GM23338 (cell line): ENCODE results near the gene MCM9. TPM values are rescaled to one million over a fixed set of nuclear protein-coding genes. Genes with fewer than 3 reads are reported as not detected.

Experiments used
- ATAC-seq: fragments of 200-7000 bp; cut with Tn5 transposase; 3 replicates; pipeline ENCODE4 v1.9.1; 2020
- DNase-seq: peaks from one replicate; pipeline ENCODE4 v3.0.0-alpha.2; 2015; ENCODE audit warnings: low spot score
- H2AFZ ChIP-seq: fragments of 200-600 bp; sonication (generic); 2 replicates; pipeline ENCODE4 v1.8.0; 2016; ENCODE audit warnings: antibody characterized with exemption, mild to moderate bottlenecking, moderate library complexity
- H3F3A ChIP-seq: fragments of 200-600 bp; sonication (generic); replicated peaks from 2 replicates; pipeline ENCODE4 v1.8.0; 2017; ENCODE audit warnings: antibody characterized with exemption, mixed run types, low read depth
- H3K27ac ChIP-seq: fragments of 200-600 bp; sonication (generic); 2 replicates; pipeline ENCODE4 v1.6.1; 2016; ENCODE audit warnings: low read depth
- H3K27me3 ChIP-seq: fragments of 200-600 bp; sonication (generic); 2 replicates; pipeline ENCODE4 v1.8.0; 2016; ENCODE audit warnings: mild to moderate bottlenecking, mixed run types, moderate library complexity; ENCODE audit not compliant: insufficient read depth
- H3K36me3 ChIP-seq: fragments of 200-600 bp; sonication (generic); 2 replicates; pipeline ENCODE4 v1.8.0; 2016; ENCODE audit warnings: mild to moderate bottlenecking; ENCODE audit not compliant: insufficient read depth
- H3K4me1 ChIP-seq: fragments of 200-600 bp; sonication (generic); 2 replicates; pipeline ENCODE4 v1.8.0; 2016; ENCODE audit warnings: mild to moderate bottlenecking, moderate library complexity; ENCODE audit not compliant: insufficient read depth
- H3K4me2 ChIP-seq: fragments of 200-600 bp; sonication (generic); 2 replicates; pipeline ENCODE4 v1.7.1; 2017; ENCODE audit warnings: mixed run types
- H3K4me3 ChIP-seq: fragments of 200-600 bp; sonication (generic); 2 replicates; pipeline ENCODE4 v1.6.1; 2016; ENCODE audit warnings: mixed run types
- H3K79me2 ChIP-seq: fragments of 200-600 bp; sonication (generic); replicated peaks from 2 replicates; pipeline ENCODE4 v1.8.0; 2017; ENCODE audit warnings: mild to moderate bottlenecking; ENCODE audit not compliant: insufficient read depth
- H3K9me2 ChIP-seq: fragments of 200-600 bp; sonication (generic); 2 replicates; pipeline ENCODE4 v1.8.0; 2017; ENCODE audit not compliant: insufficient read depth
- H4K20me1 ChIP-seq: fragments of 200-600 bp; sonication (generic); replicated peaks from 2 replicates; pipeline ENCODE4 v1.8.0; 2017; ENCODE audit warnings: mild to moderate bottlenecking; ENCODE audit not compliant: insufficient read depth
- H3K27ac Mint-ChIP-seq: 2 replicates; pipeline ENCODE4 v1.8.0; 2020; ENCODE audit warnings: inconsistent platforms, mild to moderate bottlenecking, moderate library complexity, mixed read lengths
- H3K27me3 Mint-ChIP-seq: 3 replicates; pipeline ENCODE4 v1.8.0; 2022; ENCODE audit warnings: low read depth, mild to moderate bottlenecking, moderate library complexity, mixed read lengths, inconsistent platforms; ENCODE audit not compliant: insufficient read depth, poor library complexity
- H3K36me3 Mint-ChIP-seq: 3 replicates; pipeline ENCODE4 v1.8.0; 2021; ENCODE audit warnings: low read depth, mild to moderate bottlenecking, inconsistent platforms, moderate library complexity, mixed read lengths
- H3K4me1 Mint-ChIP-seq: 3 replicates; pipeline ENCODE4 v1.8.0; 2020; ENCODE audit warnings: mild to moderate bottlenecking, inconsistent platforms, mixed read lengths
- H3K4me3 Mint-ChIP-seq: 3 replicates; pipeline ENCODE4 v1.8.0; 2021; ENCODE audit warnings: moderate library complexity, mild to moderate bottlenecking, inconsistent platforms, mixed read lengths
- H3K9me3 Mint-ChIP-seq: 3 replicates; pipeline ENCODE4 v1.8.0; 2020; ENCODE audit warnings: moderate library complexity, mild to moderate bottlenecking, inconsistent platforms, mixed read lengths
- CTCF ChIP-seq, 2 experiments: fragments of 200-600 bp in 1 of 2; sonication (generic) in 1 of 2; conservative IDR thresholded peaks; 2 replicates each; pipeline versions ENCODE4 v1.5.1 to v1.6.1; 2016 to 2017; ENCODE audit warnings: antibody characterized with exemption in 2 of 2, low read depth in 2 of 2, mild to moderate bottlenecking in 2 of 2, moderate library complexity in 1 of 2
- ETS1 ChIP-seq: IDR thresholded peaks from 2 replicates; pipeline ENCODE4 v1.6.1; 2016; ENCODE audit warnings: antibody characterized with exemption
- EZH2 ChIP-seq: fragments of 200-600 bp; sonication (generic); IDR thresholded peaks from one replicate; pipeline ENCODE4 v1.8.0; 2017; ENCODE audit warnings: antibody characterized with exemption, mild to moderate bottlenecking, low read depth; ENCODE audit not compliant: unreplicated experiment
- NANOG ChIP-seq: IDR thresholded peaks from 2 replicates; pipeline ENCODE4 v1.6.1; 2016; ENCODE audit warnings: antibody characterized with exemption, borderline replicate concordance
- REST ChIP-seq: IDR thresholded peaks from one replicate; pipeline ENCODE4 v1.6.1; 2018; ENCODE audit warnings: antibody characterized with exemption; ENCODE audit not compliant: unreplicated experiment
- ZNF114 ChIP-seq: fragments of 250-450 bp; sonication (Bioruptor Pico); IDR thresholded peaks from 2 replicates; pipeline ENCODE4 v1.5.0; 2020; ENCODE audit warnings: mild to moderate bottlenecking, moderate library complexity
- ZNF331 ChIP-seq: fragments of 250-450 bp; sonication (Bioruptor Pico); IDR thresholded peaks from 2 replicates; pipeline ENCODE4 v1.5.0; 2020; ENCODE audit warnings: low read depth, mild to moderate bottlenecking, moderate library complexity
- ZNF462 ChIP-seq: fragments of 250-450 bp; sonication (Bioruptor Pico); IDR thresholded peaks from 2 replicates; pipeline ENCODE4 v1.5.0; 2020; ENCODE audit warnings: mild to moderate bottlenecking, moderate library complexity
- polyA plus RNA-seq: library from polyadenylated mRNA; unstranded; fragments of >200 nt; fragmentation: Nextera tagmentation; extraction: Ambion mirVana; gene quantifications from 2 replicates; pipeline ENCODE4 v1.2.1, GENCODE V29; 2016
- total RNA-seq: library from RNA; depleted of rRNA; stranded (reverse); fragments of >200 nt; shearing (Covaris generic); gene quantifications from 2 replicates; pipeline ENCODE4 v1.2.3, GENCODE V29; 2014

The MCM9 gene
- total and polyA plus RNA-seq, 2 experiments from 2014 or later = 14.9 to 16.6 TPM

- TF ChIP-seq ZNF462 (CRISPR knock-in tag) = no peak
- TF ChIP-seq EZH2 = no peak
- TF ChIP-seq ZNF331 (CRISPR knock-in tag) = no peak
Measured at GRCh38 chr6:118825661-118826060, 109.3 kb downstream of the MCM9 start (continued).

GRCh38 chr6:118815495-118815894, 119.5 kb downstream of the MCM9 start:
- H3K27ac ChIP-seq = no peak overlapping the region
- Mint-ChIP-seq H3K4me3 (no peak overlapping the region), H3K36me3 (peaks cover 27% of the 10 kb centered on the region), H3K27ac (no peak overlapping the region), H3K9me3 (peaks cover 12% of the 10 kb centered on the region; the same call in 2 of the 3 replicates), H3K4me1 (peaks cover 4% of the 10 kb centered on the region), H3K27me3 (no peaks in the 10 kb centered on the region)
- H4K20me1 ChIP-seq = no peaks in the 10 kb centered on the region
- no peak for DNase-seq
- no peaks in the 10 kb centered on the region for H3K36me3 ChIP-seq
- H3K9me2 ChIP-seq = 0 out of 2 replicates have a peak, but pooled peaks cover 8% of the 10 kb centered on the region
- H2AFZ ChIP-seq = no peak overlapping the region
- no peaks in the 10 kb centered on the region for H3K79me2 ChIP-seq
- H3K4me2 ChIP-seq = no peak overlapping the region
- no peaks in the 10 kb centered on the region for H3K27me3 ChIP-seq
- no peak overlapping the region for H3K4me3 ChIP-seq
- 0 out of 2 replicates have a peak, but pooled peaks cover 1% of the 10 kb centered on the region for H3K4me1 ChIP-seq
- ATAC-seq = no peak
- H3F3A ChIP-seq = no peaks in the 10 kb centered on the region
- no peak for TF ChIP-seq REST
- TF ChIP-seq NANOG = no peak
- TF ChIP-seq CTCF (conservative IDR thresholded peaks at IDR 0.05; ENCODE audit: low read depth in 2 of 2) = no peak
- no peak for TF ChIP-seq ETS1
- TF ChIP-seq ZNF114 (CRISPR knock-in tag) = no peak
- no peak for TF ChIP-seq EZH2
